HepG2 (cell line): ENCODE data around the gene SLC23A3. TPM values are rescaled to one million over a fixed set of nuclear protein-coding genes. Genes with fewer than 3 reads are reported as not detected.

Experiments
- ATAC-seq: fragments of 200-7000 bp; cut with Tn5 transposase; 3 replicates; pipeline ENCODE4 v1.9.1; 2020; ENCODE audit warnings: mild to moderate bottlenecking, moderate library complexity
- BruUV-seq: library from RNA; stranded (reverse); fragments of 400-500 nt; replicated peaks from 2 replicates; lab custom pipeline; 2021; lab: Mats Ljungman, UMichigan
- CTCF ChIA-PET: fragments of 300-600 bp; formaldehyde crosslinking; extraction: SDS; loops from one replicate; lab custom pipeline; 2021; ENCODE audit warnings: low total read pairs, inconsistent platforms, low intra/inter-chr PET ratio; lab: Yijun Ruan, JAX
- POLR2A ChIA-PET: fragments of 350-600 bp; sonication (Branson Sonifier 250); formaldehyde crosslinking; loops from one replicate; lab custom pipeline; 2020; ENCODE audit warnings: antibody characterized with exemption, inconsistent platforms; lab: Yijun Ruan, JAX
- DNase-seq: peaks from one replicate; pipeline ENCODE4 v3.0.0-alpha.2; 2015; ENCODE audit warnings: low spot score
- FAIRE-seq: peaks from 3 replicates; lab custom pipeline; 2011; peaks lifted over from hg19 to GRCh38; lab: Jason Lieb, UNC
- H2AFZ ChIP-seq: one replicate; pipeline ENCODE4 v1.6.1; 2011; ENCODE audit warnings: low read length, inconsistent platforms
- H3K27ac ChIP-seq: fragments of 300-600 bp; 3 replicates; pipeline ENCODE4 v1.8.0; 2011; ENCODE audit warnings: mixed run types, mild to moderate bottlenecking, mixed read lengths, low read length, inconsistent platforms; ENCODE audit not compliant: insufficient read depth; ENCODE audit errors: extremely low read length
- H3K27me3 ChIP-seq, 2 experiments: fragments of 200-600 bp in 1 of 2; 2 replicates in 1 of 2; 3 replicates in 1 of 2; pipeline versions ENCODE4 v1.6.0 to v1.8.0; 2011; ENCODE audit warnings: low read length in 2 of 2, mild to moderate bottlenecking in 2 of 2, moderate library complexity in 2 of 2, inconsistent platforms in 1 of 2; ENCODE audit not compliant: insufficient read depth in 2 of 2, control insufficient read depth in 1 of 2
- H3K36me3 ChIP-seq, 2 experiments: fragments of 200-600 bp in 1 of 2; replicated peaks in 1 of 2; 2 replicates in 1 of 2; 3 replicates in 1 of 2; pipeline versions ENCODE4 v1.5.1 to v1.8.0; 2011; ENCODE audit warnings: low read length in 2 of 2, inconsistent platforms in 1 of 2; ENCODE audit not compliant: insufficient read depth in 2 of 2, control insufficient read depth in 1 of 2
- H3K4me1 ChIP-seq: 2 replicates; pipeline ENCODE4 v1.5.1; 2012; ENCODE audit warnings: low read length, inconsistent platforms; ENCODE audit not compliant: insufficient read depth
- H3K4me2 ChIP-seq: 2 replicates; pipeline ENCODE4 v1.6.0; 2011; ENCODE audit warnings: low read depth, low read length, inconsistent platforms
- H3K4me3 ChIP-seq, 3 experiments: fragments of 200-600 bp in 1 of 3; sonication (generic), shearing (Covaris generic) in 1 of 3; replicated peaks in 1 of 3; 2 replicates each; pipeline ENCODE4 v1.5.1; 2011 to 2016; ENCODE audit warnings: low read length in 3 of 3, inconsistent platforms in 2 of 3, low read depth in 2 of 3, mild to moderate bottlenecking in 2 of 3, control low read depth in 1 of 3, mixed read lengths in 1 of 3; ENCODE audit not compliant: insufficient read depth in 1 of 3
- H3K79me2 ChIP-seq: one replicate; pipeline ENCODE4 v1.6.1; 2011; ENCODE audit warnings: low read length, inconsistent platforms; ENCODE audit not compliant: insufficient read depth
- H3K9ac ChIP-seq: 2 replicates; pipeline ENCODE4 v1.6.0; 2011; ENCODE audit warnings: mild to moderate bottlenecking, low read depth, low read length, inconsistent platforms; ENCODE audit not compliant: insufficient read depth
- H3K9me3 ChIP-seq: 2 replicates; pipeline ENCODE4 v1.5.1; 2012; ENCODE audit warnings: mild to moderate bottlenecking, low read length
- H4K20me1 ChIP-seq: 2 replicates; pipeline ENCODE4 v1.6.0; 2011; ENCODE audit warnings: inconsistent platforms, mild to moderate bottlenecking, low read length, moderate library complexity; ENCODE audit not compliant: insufficient read depth
- ATAD3A ChIP-seq: sonication (generic); formaldehyde crosslinking; IDR thresholded peaks from 2 replicates; pipeline ENCODE4 v1.4.0; 2020; ENCODE audit warnings: missing genetic modification reagents
- MXI1 ChIP-seq: IDR thresholded peaks from 3 replicates; pipeline ENCODE4 v1.6.1; 2012; ENCODE audit warnings: low read depth, low read length, inconsistent platforms, borderline replicate concordance
- ZNF496 ChIP-seq: sonication (generic); formaldehyde crosslinking; IDR thresholded peaks from 2 replicates; pipeline ENCODE4 v1.8.1; 2023; ENCODE audit warnings: mild to moderate bottlenecking, moderate library complexity, missing genetic modification reagents; ENCODE audit not compliant: insufficient replicate concordance
- ZNF7 ChIP-seq: IDR thresholded peaks from 2 replicates; pipeline ENCODE4 v1.6.1; 2016; ENCODE audit warnings: missing biosample characterization, missing genetic modification reagents
- WGBS: methylation state at CpG from one replicate; pipeline ENCODE4 v1.1.6; 2017; ENCODE audit warnings: low lambda C conversion rate; 5-methylcytosine and 5-hydroxymethylcytosine counted together
- in situ Hi-C: cut with HindIII; loops from 2 replicates; pipeline ENCODE4 v1.10.0; 2017; ENCODE audit warnings: low pct_unique_long_range_greater_than_20kb; ENCODE audit not compliant: extremely low pct_ligation_motif_present
- intact Hi-C: fragments of 100-400 bp; cut with micrococcal nuclease; formaldehyde crosslinking; loops from one replicate; pipeline ENCODE4 v1.10.0; 2022; ENCODE audit not compliant: unreplicated experiment
- polyA plus RNA-seq, 8 experiments: library from polyadenylated mRNA; depleted of rRNA in 3 of 8; stranded (reverse) in 7 of 8; unstranded in 1 of 8; fragments of >200 nt; fragmentation: Illumina TruSeq in 4 of 8; extraction: Trizol in 4 of 8; gene quantifications; 2 replicates each; pipeline versions ENCODE4 v1.2.1 to v1.2.3, GENCODE V29; 2011 to 2016; ENCODE audit warnings: low read depth in 4 of 8, missing spikeins in 1 of 8, mixed read lengths in 1 of 8; ENCODE audit not compliant: insufficient read depth in 1 of 8
- total RNA-seq, 5 experiments: library from RNA; depleted of rRNA; stranded (reverse); fragments of >200 nt; fragmentation: Illumina TruSeq; extraction: Trizol; gene quantifications; 2 replicates each; pipeline ENCODE4 v1.2.3, GENCODE V29; 2016; ENCODE audit warnings: low read depth in 1 of 5
- TF ChIP-seq, protein P1 (sequence below): sonication (generic); formaldehyde crosslinking; IDR thresholded peaks from 2 replicates; pipeline ENCODE4 v1.5.1; 2020; ENCODE audit warnings: missing genetic modification reagents, mild to moderate bottlenecking, borderline replicate concordance
- TF ChIP-seq, protein P2 (sequence below), 2 experiments: sonication (generic) in 1 of 2; formaldehyde crosslinking in 1 of 2; IDR thresholded peaks; 2 replicates each; pipeline versions ENCODE4 v1.5.1 to v1.6.1; 2011 to 2020; ENCODE audit warnings: borderline replicate concordance in 1 of 2, low read depth in 1 of 2, low read length in 1 of 2, mild to moderate bottlenecking in 1 of 2, missing genetic modification reagents in 1 of 2, moderate library complexity in 1 of 2

Gene SLC23A3
- total and polyA plus RNA-seq, 2 of the 13 experiments (the other 11 are each of a cell fraction or from before 2014, with no cell fraction given): 0.38 to 0.78 TPM

DNA sequence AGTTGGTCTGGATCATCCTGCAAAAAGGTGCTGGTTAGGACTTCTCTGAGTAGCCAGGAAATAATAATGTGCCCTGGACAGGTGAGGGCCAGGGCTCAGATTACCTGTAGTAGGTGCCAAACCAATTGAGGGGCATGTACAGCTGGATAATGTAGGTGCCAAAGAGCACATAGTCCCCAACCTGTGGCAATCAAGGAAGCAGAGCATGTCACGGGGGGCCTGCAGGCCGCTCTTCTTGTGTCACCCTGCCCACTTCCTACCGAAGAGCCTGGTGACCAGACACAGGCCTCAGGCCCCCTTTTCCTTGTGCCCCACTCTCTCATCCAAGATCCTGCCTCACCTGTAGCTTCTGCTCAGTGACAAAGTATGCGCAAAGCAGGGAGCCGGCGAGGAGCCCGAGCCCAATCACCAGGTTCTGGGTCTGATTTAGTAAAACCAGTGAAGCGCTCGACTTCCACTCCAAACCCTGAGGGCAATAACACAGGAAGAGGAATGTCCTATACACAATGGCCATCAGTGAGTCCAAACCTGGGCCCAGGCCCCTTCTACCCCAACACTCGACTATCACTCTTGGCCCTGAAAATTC lies 43.8 kb upstream of the SLC23A3 start (continued):
- no peak for TF ChIP-seq ATAD3A (CRISPR knock-in tag)

DNA sequence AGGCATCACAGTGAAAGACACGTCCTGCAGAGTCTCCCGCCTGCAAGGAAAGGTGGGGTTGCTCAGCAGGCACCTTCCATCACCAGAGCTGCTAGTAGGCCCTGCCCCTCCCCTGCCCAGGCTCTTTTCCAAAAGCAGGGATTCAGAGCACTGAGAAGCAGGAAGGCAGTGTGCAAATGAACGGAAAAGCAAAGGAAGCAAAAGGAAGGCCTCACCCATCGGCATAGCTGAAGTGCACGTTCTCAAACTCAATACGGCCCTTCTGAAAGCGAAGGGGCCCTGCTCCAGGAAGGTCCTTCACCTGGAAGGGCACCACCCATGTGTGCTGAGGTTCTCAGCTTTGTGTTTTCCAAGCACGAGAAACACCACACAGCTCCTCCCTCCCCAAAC lies 43.2 kb upstream of the SLC23A3 start:
- Histone ChIP-seq H3K27ac (no peak overlapping the region), H3K36me3 (peaks cover 38 to 66% of the 10 kb centered on the region in 2 experiments), H2AFZ (no peak overlapping the region), H3K27me3 (no peaks in the 10 kb centered on the region), H3K9me3 (no peaks in the 10 kb centered on the region), H4K20me1 (no peaks in the 10 kb centered on the region), H3K79me2 (peaks cover 11% of the 10 kb centered on the region), H3K4me1 (peaks cover 71% of the 10 kb centered on the region), H3K4me3 (no peak overlapping the region), H3K4me2 (no peak overlapping the region), H3K9ac (no peak overlapping the region)
- no TSS peak for BruUV-seq
- intact Hi-C loops (no loop called here), in situ Hi-C loops (no loop called here)
- ChIA-PET CTCF (no interaction called here), POLR2A (interaction anchor here (1.1 to 3.4 kb wide), 2 partner anchors 36 to 37 kb away, joined by 4 to 20 read pairs; partner anchors contain the start of gene CNPPD1)
- FAIRE-seq (no peak), ATAC-seq (no peak), DNase-seq (no peak)
- WGBS: 97% methylated on average over 8 of the region's 8 CpGs
- TF ChIP-seq ZNF7: no peak
- TF ChIP-seq, protein P1, sequence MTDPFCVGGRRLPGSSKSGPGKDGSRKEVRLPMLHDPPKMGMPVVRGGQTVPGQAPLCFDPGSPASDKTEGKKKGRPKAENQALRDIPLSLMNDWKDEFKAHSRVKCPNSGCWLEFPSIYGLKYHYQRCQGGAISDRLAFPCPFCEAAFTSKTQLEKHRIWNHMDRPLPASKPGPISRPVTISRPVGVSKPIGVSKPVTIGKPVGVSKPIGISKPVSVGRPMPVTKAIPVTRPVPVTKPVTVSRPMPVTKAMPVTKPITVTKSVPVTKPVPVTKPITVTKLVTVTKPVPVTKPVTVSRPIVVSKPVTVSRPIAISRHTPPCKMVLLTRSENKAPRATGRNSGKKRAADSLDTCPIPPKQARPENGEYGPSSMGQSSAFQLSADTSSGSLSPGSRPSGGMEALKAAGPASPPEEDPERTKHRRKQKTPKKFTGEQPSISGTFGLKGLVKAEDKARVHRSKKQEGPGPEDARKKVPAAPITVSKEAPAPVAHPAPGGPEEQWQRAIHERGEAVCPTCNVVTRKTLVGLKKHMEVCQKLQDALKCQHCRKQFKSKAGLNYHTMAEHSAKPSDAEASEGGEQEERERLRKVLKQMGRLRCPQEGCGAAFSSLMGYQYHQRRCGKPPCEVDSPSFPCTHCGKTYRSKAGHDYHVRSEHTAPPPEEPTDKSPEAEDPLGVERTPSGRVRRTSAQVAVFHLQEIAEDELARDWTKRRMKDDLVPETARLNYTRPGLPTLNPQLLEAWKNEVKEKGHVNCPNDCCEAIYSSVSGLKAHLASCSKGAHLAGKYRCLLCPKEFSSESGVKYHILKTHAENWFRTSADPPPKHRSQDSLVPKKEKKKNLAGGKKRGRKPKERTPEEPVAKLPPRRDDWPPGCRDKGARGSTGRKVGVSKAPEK (CRISPR knock-in tag): no peak
- TF ChIP-seq, protein P2, sequence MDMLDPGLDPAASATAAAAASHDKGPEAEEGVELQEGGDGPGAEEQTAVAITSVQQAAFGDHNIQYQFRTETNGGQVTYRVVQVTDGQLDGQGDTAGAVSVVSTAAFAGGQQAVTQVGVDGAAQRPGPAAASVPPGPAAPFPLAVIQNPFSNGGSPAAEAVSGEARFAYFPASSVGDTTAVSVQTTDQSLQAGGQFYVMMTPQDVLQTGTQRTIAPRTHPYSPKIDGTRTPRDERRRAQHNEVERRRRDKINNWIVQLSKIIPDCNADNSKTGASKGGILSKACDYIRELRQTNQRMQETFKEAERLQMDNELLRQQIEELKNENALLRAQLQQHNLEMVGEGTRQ (IDR thresholded peaks at IDR 0.05; ENCODE audit: low read depth, low read length): no peak
- TF ChIP-seq, protein P2 (CRISPR knock-in tag; IDR thresholded peaks at IDR 0.05; ENCODE audit: borderline replicate concordance): no peak
- TF ChIP-seq MXI1: no peak
- no peak for TF ChIP-seq ZNF496
